Trophoblast cell (in vitro differentiated cells and primary cell): Measurements from ENCODE around the gene TMEM132D.

Source experiments
- DNase-seq, 2 donors: peaks; one replicate each; pipeline ENCODE4 v3.0.0-alpha.2; 2016
- H2AFZ ChIP-seq: 2 replicates; pipeline ENCODE4 v1.6.1; 2013; ENCODE audit warnings: low read length, moderate library complexity, mild to moderate bottlenecking; ENCODE audit not compliant: insufficient read depth, poor library complexity
- H2AK5ac ChIP-seq: 2 replicates; pipeline ENCODE4 v1.6.1; 2013; ENCODE audit warnings: mild to moderate bottlenecking, low read length
- H2BK120ac ChIP-seq: 2 replicates; pipeline ENCODE4 v1.6.1; 2013; ENCODE audit warnings: low read length, mild to moderate bottlenecking, moderate library complexity; ENCODE audit not compliant: insufficient read depth, poor library complexity
- H2BK12ac ChIP-seq: 2 replicates; pipeline ENCODE4 v1.6.1; 2013; ENCODE audit warnings: mild to moderate bottlenecking, low read length, moderate library complexity
- H2BK5ac ChIP-seq: 2 replicates; pipeline ENCODE4 v1.6.1; 2013; ENCODE audit warnings: low read length, low read depth, moderate library complexity, mild to moderate bottlenecking; ENCODE audit not compliant: poor library complexity
- H3K14ac ChIP-seq: 2 replicates; pipeline ENCODE4 v1.6.1; 2013; ENCODE audit warnings: mild to moderate bottlenecking, low read length
- H3K18ac ChIP-seq: 2 replicates; pipeline ENCODE4 v1.6.1; 2013; ENCODE audit warnings: mild to moderate bottlenecking, low read length
- H3K23ac ChIP-seq: 2 replicates; pipeline ENCODE4 v1.6.1; 2013; ENCODE audit warnings: low read length
- H3K27ac ChIP-seq: 2 replicates; pipeline ENCODE4 v1.5.1; 2013; ENCODE audit warnings: low read depth, mild to moderate bottlenecking, inconsistent platforms, low read length, moderate library complexity
- H3K27me3 ChIP-seq: 2 replicates; pipeline ENCODE4 v1.6.1; 2013; ENCODE audit warnings: inconsistent platforms, mild to moderate bottlenecking, low read length, moderate library complexity; ENCODE audit not compliant: insufficient read depth
- H3K36me3 ChIP-seq, 2 experiments: 1 replicate in 1 of 2; 2 replicates in 1 of 2; pipeline ENCODE4 v1.6.1; 2013; ENCODE audit warnings: low read length in 2 of 2, mild to moderate bottlenecking in 2 of 2, moderate library complexity in 1 of 2; ENCODE audit not compliant: insufficient read depth in 2 of 2, control insufficient read depth in 1 of 2
- H3K4ac ChIP-seq: 2 replicates; pipeline ENCODE4 v1.6.1; 2013; ENCODE audit warnings: low read depth, mild to moderate bottlenecking, low read length, moderate library complexity
- H3K4me1 ChIP-seq, 2 experiments: 1 replicate in 1 of 2; 2 replicates in 1 of 2; pipeline ENCODE4 v1.6.1; 2013; ENCODE audit warnings: low read length in 2 of 2, mild to moderate bottlenecking in 2 of 2, moderate library complexity in 1 of 2; ENCODE audit not compliant: insufficient read depth in 2 of 2, control insufficient read depth in 1 of 2
- H3K4me2 ChIP-seq: 2 replicates; pipeline ENCODE4 v1.6.1; 2013; ENCODE audit warnings: inconsistent platforms, mild to moderate bottlenecking, low read length, moderate library complexity
- H3K4me3 ChIP-seq: 2 replicates; pipeline ENCODE4 v1.5.1; 2013; ENCODE audit warnings: mild to moderate bottlenecking, low read depth, low read length, inconsistent platforms
- H3K79me1 ChIP-seq: one replicate; pipeline ENCODE4 v1.6.1; 2013; ENCODE audit warnings: low read length
- H3K79me2 ChIP-seq: 2 replicates; pipeline ENCODE4 v1.6.1; 2013; ENCODE audit warnings: low read length, mild to moderate bottlenecking; ENCODE audit not compliant: control insufficient read depth, insufficient read depth, poor library complexity
- H3K9ac ChIP-seq: 2 replicates; pipeline ENCODE4 v1.6.1; 2013; ENCODE audit warnings: mild to moderate bottlenecking, low read length
- H3K9me3 ChIP-seq: 2 replicates; pipeline ENCODE4 v1.6.1; 2013; ENCODE audit warnings: low read depth, mild to moderate bottlenecking, control low read depth, inconsistent platforms, low read length; ENCODE audit not compliant: insufficient read depth
- H4K12ac ChIP-seq: 2 replicates; pipeline ENCODE4 v1.6.1; 2013; ENCODE audit warnings: low read depth, mild to moderate bottlenecking, low read length, moderate library complexity
- H4K8ac ChIP-seq: 2 replicates; pipeline ENCODE4 v1.6.1; 2013; ENCODE audit warnings: low read depth, mild to moderate bottlenecking, low read length, moderate library complexity
- H4K91ac ChIP-seq: one replicate; pipeline ENCODE4 v1.6.1; 2013; ENCODE audit warnings: low read depth, mild to moderate bottlenecking, low read length, moderate library complexity
- WGBS: extraction: QIAGEN DNeasy Blood & Tissue Kit; methylation state at CpG from one replicate; pipeline ENCODE4 v1.1.7; 2013; ENCODE audit warnings: missing lambda C conversion rate; ENCODE audit not compliant: insufficient read length, insufficient coverage; ENCODE audit errors: extremely low coverage; 5-methylcytosine and 5-hydroxymethylcytosine counted together

The TMEM132D gene

DNA sequence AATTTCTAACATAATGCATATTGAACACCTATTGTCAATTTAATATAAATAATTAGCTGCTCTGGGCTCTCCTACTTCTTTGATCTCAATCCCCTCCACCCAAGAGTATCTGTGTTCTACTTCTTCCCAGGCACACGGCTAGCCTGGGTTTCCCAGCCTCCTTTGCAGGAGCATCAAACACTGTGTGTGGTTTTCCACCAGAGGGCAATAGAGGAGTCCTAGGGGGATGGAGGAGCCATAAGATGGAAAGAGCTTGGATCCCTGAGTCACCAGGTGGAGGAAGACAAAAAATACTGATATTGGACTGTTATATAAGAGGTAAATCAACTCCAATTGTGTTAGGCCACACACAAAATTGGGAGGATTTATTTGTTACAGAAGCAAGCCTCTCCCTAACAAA, 716.9 kb downstream of the TMEM132D start:
- H2AK5ac ChIP-seq = no peak overlapping the region
- no CpG with 5 or more reads among the region's 1 CpG for WGBS

DNA sequence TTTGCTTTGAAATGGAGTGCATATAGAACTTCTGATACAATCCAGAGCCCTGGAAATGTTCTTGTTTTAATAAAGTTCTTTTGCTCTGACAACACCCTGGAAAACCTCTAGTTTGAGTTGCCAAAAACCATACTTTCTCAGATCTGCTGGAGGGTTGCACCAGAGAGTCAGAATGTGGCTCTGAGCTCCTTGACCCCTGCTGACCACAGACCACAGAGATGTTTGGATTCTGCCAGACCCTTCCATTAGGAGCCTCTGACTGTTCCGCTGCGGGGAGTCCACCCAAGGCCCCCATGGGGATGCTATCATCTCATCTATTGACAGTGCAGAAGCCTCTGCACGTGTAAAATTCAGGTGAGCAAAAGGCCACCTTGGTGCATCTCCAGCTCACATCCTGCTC, 718.0 kb downstream of the TMEM132D start:
- no peak for DNase-seq
- H3K79me1 ChIP-seq = no peaks in the 10 kb centered on the region
- H3K36me3 ChIP-seq = no peaks in the 10 kb centered on the region
- no peak overlapping the region for H3K4me3 ChIP-seq
- no peak overlapping the region for H4K12ac ChIP-seq
- no peak overlapping the region for H3K18ac ChIP-seq
- no peak overlapping the region for H3K4ac ChIP-seq
- H3K27ac ChIP-seq = no peak overlapping the region
- WGBS = no CpG with 5 or more reads among the region's 3 CpGs
- no peak overlapping the region for H3K23ac ChIP-seq
- H3K4me1 ChIP-seq = peaks cover 9 to 11% of the 10 kb centered on the region in 2 experiments
- H3K9me3 ChIP-seq = no peaks in the 10 kb centered on the region
- no peak overlapping the region for H2BK120ac ChIP-seq
- no peak overlapping the region for H4K8ac ChIP-seq
- H2BK12ac ChIP-seq = no peak overlapping the region
- no peak overlapping the region for H4K91ac ChIP-seq
- no peak overlapping the region for H3K14ac ChIP-seq
- no peak overlapping the region for H3K4me2 ChIP-seq
- no peaks in the 10 kb centered on the region for H3K79me2 ChIP-seq
- no peak overlapping the region for H3K9ac ChIP-seq
- H3K27me3 ChIP-seq = no peaks in the 10 kb centered on the region
- no peak overlapping the region for H2BK5ac ChIP-seq
- H2AK5ac ChIP-seq = no peak overlapping the region
- H2AFZ ChIP-seq = no peak overlapping the region

More for the DNA sequence above, 716.9 kb downstream of the TMEM132D start:
- Histone ChIP-seq H4K8ac (no peak overlapping the region), H3K4me1 (peaks cover 9 to 11% of the 10 kb centered on the region in 2 experiments), H2AFZ (no peak overlapping the region), H3K23ac (no peak overlapping the region), H4K12ac (no peak overlapping the region), H3K27ac (no peak overlapping the region), H3K79me1 (no peaks in the 10 kb centered on the region), H2BK5ac (no peak overlapping the region), H3K27me3 (no peaks in the 10 kb centered on the region), H3K79me2 (no peaks in the 10 kb centered on the region), H3K18ac (no peak overlapping the region), H3K36me3 (no peaks in the 10 kb centered on the region), H2BK120ac (no peak overlapping the region), H3K4me3 (no peak overlapping the region), H4K91ac (no peak overlapping the region), H3K4ac (no peak overlapping the region), H2BK12ac (no peak overlapping the region), H3K9me3 (no peaks in the 10 kb centered on the region), H3K14ac (no peak overlapping the region), H3K9ac (no peak overlapping the region), H3K4me2 (no peak overlapping the region)
- no peak for DNase-seq

DNA sequence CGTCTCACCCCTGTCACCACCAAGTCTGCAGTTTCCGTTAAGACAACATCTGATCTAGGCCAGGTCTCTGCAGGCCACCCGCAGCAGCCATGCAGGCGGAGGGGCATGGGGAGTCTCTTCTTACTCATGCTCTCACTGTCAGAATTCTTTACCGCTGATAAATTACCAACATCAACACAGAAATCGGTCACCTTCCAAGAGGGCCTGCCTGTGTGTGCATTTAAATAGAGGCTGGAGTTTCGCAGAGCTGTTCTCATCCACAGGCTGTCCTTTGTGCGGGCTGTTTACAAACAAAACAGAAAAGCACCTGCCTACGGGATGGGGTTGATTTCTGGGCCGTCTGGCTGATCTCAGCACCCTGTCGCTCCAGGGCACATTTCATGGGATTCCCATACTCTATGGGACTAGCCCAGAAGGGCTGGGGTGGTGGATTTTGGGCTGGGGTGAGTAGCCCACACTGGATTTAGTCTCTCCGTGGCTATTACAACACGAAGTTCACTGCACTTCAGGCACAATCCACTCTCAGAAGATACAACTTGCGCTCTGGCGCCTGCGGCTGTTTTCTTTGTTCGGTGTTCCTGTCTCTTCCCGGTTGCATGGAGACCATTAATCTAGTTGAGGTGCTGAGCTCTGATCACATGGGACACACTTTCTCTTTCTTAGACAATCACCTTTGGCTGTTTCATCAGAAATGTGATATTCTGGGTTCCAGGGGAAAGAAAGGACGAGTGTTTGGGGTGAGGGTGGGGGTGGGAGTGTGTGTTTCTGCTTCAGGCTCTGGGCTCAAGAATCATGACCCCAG, 719.5 kb downstream of the TMEM132D start:
- Histone ChIP-seq H4K12ac (no peak overlapping the region), H3K79me1 (no peaks in the 10 kb centered on the region), H2BK12ac (no peak overlapping the region), H3K23ac (no peak overlapping the region), H3K9me3 (no peaks in the 10 kb centered on the region), H2BK5ac (no peak overlapping the region), H4K8ac (no peak overlapping the region), H3K79me2 (no peaks in the 10 kb centered on the region), H3K27ac (no peak overlapping the region), H3K4me3 (no peak overlapping the region), H2AK5ac (no peak overlapping the region), H3K36me3 (no peaks in the 10 kb centered on the region), H3K18ac (no peak overlapping the region), H3K4me1 (peaks cover 9 to 11% of the 10 kb centered on the region in 2 experiments), H3K14ac (no peak overlapping the region), H2BK120ac (no peak overlapping the region), H3K27me3 (no peaks in the 10 kb centered on the region), H3K9ac (no peak overlapping the region), H3K4me2 (no peak overlapping the region), H2AFZ (no peak overlapping the region), H4K91ac (no peak overlapping the region), H3K4ac (no peak overlapping the region)
- no CpG with 5 or more reads among the region's 19 CpGs for WGBS
- DNase-seq = no peak

DNA sequence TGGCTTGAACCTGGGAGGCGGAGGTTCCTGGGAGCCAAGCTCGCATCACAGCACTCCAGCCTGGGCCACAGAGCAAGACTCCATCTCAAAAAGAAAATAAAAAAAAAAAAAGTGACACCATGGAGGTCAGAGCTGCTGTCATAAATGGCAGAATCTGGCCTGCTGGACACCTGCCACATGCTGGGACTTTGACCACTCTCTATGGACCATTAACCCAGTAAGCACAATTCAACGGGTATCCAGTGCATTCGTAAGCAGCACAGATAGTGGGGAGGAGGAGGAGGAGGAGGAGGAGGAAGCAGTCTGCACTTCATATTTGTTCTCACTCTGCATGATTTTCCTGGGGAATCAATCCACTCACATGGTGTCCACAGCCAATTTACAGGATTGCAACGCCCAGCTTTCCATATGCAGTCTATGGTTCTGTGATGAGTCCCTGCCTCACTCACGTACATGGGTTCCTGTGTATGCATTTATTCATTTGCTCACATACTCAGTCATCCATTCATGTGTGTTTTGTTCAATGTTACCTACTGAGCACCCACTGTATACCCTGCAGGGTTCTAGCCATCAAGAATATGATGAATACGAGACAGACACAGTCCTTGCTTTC, 723.8 kb downstream of the TMEM132D start:
- H2BK120ac ChIP-seq = no peak overlapping the region
- WGBS = no CpG with 5 or more reads among the region's 7 CpGs
- no peak for DNase-seq
- no peaks in the 10 kb centered on the region for H3K79me1 ChIP-seq
- no peaks in the 10 kb centered on the region for H3K79me2 ChIP-seq
- no peak overlapping the region for H4K12ac ChIP-seq
- no peak overlapping the region for H3K4ac ChIP-seq
- H3K36me3 ChIP-seq = no peaks in the 10 kb centered on the region
- no peaks in the 10 kb centered on the region for H3K9me3 ChIP-seq
- H2BK5ac ChIP-seq = no peak overlapping the region
- H3K4me3 ChIP-seq = no peak overlapping the region
- no peaks in the 10 kb centered on the region for H3K27me3 ChIP-seq
- no peak overlapping the region for H3K14ac ChIP-seq
- no peak overlapping the region for H2BK12ac ChIP-seq
- H2AFZ ChIP-seq = no peak overlapping the region
- H3K9ac ChIP-seq = no peak overlapping the region
- H3K4me2 ChIP-seq = no peak overlapping the region
- H3K27ac ChIP-seq = no peak overlapping the region
- no peak overlapping the region for H4K8ac ChIP-seq
- no peak overlapping the region for H3K18ac ChIP-seq
- no peak overlapping the region for H3K23ac ChIP-seq
- H4K91ac ChIP-seq = no peak overlapping the region
- H2AK5ac ChIP-seq = no peak overlapping the region
- H3K4me1 ChIP-seq = peaks cover 9 to 11% of the 10 kb centered on the region in 2 experiments
